AG04450 (cell line): ENCODE results near the gene ADSS1. TPM values are rescaled to one million over a fixed set of nuclear protein-coding genes. Genes with fewer than 3 reads are reported as not detected.
A peak's percentile ranks its signal among the peaks of the same experiment; 100 is the strongest.

Experiments used
- CTCF ChIA-PET: fragments of 300-600, 350-600 bp; formaldehyde crosslinking; extraction: SDS; loops from one replicate; lab custom pipeline; 2022; ENCODE audit warnings: antibody characterized with exemption, inconsistent platforms; lab: Charles Lee
- POLR2A ChIA-PET: fragments of 350-600 bp; formaldehyde crosslinking; extraction: SDS; loops from one replicate; lab custom pipeline; 2021; ENCODE audit warnings: antibody characterized with exemption, inconsistent platforms; lab: Yijun Ruan, JAX
- DNase-seq: peaks from one replicate; pipeline ENCODE4 v3.0.0-alpha.2; 2011; ENCODE audit warnings: low read depth, low spot score
- H3K27ac ChIP-seq: one replicate; pipeline ENCODE4 v1.5.1; 2012; ENCODE audit warnings: low read depth, low read length, control low read depth
- H3K27me3 ChIP-seq: one replicate; pipeline ENCODE4 v1.6.0; 2012; ENCODE audit warnings: low read length; ENCODE audit not compliant: control insufficient read depth, insufficient read depth
- H3K4me3 ChIP-seq: 2 replicates; pipeline ENCODE4 v1.5.1; 2011; ENCODE audit warnings: mild to moderate bottlenecking, low read depth, low read length, control low read depth
- H3K9me3 ChIP-seq: 2 replicates; pipeline ENCODE4 v1.5.1; 2012; ENCODE audit warnings: low read length; ENCODE audit not compliant: control insufficient read depth, insufficient read depth
- polyA plus RNA-seq: library from polyadenylated mRNA; depleted of rRNA; stranded (reverse); fragments of >200 nt; gene quantifications from 2 replicates; pipeline ENCODE4 v1.2.3, GENCODE V29; 2011
- TF ChIP-seq, protein P1 (sequence below): IDR thresholded peaks from 2 replicates; pipeline ENCODE4 v1.5.1; 2011; ENCODE audit warnings: low read depth, low read length, control low read depth, inconsistent platforms

Gene ADSS1
- polyA plus RNA-seq, 1 experiment = 2.8 TPM

DNA sequence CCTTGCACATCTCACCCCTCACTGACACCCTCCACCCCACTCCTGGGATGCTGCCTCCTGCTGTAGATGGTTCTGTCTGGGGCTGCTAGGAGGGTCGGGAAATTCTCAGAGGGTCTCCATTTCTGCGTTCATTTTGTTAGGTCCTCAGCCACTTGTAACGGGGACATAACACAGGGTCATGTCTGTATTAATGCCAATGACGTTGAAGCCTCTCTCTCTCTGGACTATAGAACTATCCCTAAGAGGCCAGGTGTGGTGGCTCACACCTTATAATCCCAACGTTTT, 43.5 kb downstream of the ADSS1 start:
- CTCF ChIA-PET = interaction anchor here (1.0 to 7.2 kb wide), 10 partner anchors 9 to 134 kb away, joined by 4 to 90 read pairs (median 12); partner anchors contain the start of gene SIVA1
- Histone ChIP-seq H3K9me3 (peaks cover 18% of the 10 kb centered on the region), H3K4me3 (no peak overlapping the region), H3K27me3 (no peaks in the 10 kb centered on the region), H3K27ac (no peak overlapping the region)
- TF ChIP-seq, protein P1, sequence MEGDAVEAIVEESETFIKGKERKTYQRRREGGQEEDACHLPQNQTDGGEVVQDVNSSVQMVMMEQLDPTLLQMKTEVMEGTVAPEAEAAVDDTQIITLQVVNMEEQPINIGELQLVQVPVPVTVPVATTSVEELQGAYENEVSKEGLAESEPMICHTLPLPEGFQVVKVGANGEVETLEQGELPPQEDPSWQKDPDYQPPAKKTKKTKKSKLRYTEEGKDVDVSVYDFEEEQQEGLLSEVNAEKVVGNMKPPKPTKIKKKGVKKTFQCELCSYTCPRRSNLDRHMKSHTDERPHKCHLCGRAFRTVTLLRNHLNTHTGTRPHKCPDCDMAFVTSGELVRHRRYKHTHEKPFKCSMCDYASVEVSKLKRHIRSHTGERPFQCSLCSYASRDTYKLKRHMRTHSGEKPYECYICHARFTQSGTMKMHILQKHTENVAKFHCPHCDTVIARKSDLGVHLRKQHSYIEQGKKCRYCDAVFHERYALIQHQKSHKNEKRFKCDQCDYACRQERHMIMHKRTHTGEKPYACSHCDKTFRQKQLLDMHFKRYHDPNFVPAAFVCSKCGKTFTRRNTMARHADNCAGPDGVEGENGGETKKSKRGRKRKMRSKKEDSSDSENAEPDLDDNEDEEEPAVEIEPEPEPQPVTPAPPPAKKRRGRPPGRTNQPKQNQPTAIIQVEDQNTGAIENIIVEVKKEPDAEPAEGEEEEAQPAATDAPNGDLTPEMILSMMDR = no peak
- DNase-seq = no peak
- POLR2A ChIA-PET = interaction anchor here (0.8 to 1.8 kb wide), 2 partner anchors 53 to 59 kb away, joined by 3 to 5 read pairs; no protein-coding TSS in a partner anchor

DNA sequence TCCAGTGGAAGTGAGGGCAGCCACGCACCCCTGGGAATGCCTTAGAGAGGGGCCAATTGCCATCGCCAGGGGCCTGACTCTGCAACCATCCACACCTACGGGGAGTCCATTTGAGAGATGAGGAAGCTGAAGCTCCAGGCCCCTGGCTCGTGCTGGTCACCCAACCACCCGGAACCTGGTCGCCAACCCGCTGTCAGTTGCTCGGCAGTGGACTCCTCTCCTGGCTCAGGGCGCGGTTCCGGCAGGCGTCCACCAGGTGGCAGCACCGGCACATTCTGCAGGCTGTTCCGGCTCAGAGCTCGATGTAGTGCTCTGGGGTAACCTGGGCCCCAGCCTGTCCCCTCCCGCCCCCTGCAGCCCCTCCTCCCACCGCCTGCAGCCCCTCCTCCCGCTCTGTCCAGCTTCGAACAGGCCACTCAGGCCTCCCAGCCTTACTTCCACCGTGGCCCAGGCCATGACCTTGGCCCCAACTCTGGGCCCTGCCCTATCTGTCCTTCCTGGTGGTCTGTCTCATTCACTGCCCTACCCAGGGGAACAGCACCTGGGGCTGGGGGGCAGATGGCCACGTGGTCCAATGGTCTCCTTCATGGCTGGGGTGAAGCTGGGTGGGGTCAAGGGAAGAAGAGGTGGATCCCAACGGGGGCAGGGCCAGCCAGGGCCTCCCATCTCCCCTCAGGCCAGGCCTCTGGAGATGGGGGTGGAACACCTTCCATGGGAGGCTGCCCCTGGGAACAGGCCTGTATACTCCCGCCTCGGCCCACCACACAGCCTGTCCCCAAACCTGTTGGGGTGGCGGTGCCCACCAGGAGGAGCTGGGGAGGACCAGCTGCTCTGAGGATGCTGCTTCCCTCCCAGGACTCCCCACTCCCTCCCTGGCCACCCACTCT, 44.7 kb downstream of the ADSS1 start:
- peaks cover 23% of the 10 kb centered on the region for H3K9me3 ChIP-seq
- H3K27ac ChIP-seq = no peak overlapping the region
- H3K4me3 ChIP-seq = no peak overlapping the region
- no peaks in the 10 kb centered on the region for H3K27me3 ChIP-seq
- TF ChIP-seq, protein P1 = peak; percentile 81
- ChIA-PET CTCF (interaction anchor here (0.6 to 7.2 kb wide), 29 partner anchors 9 to 300 kb away, joined by 3 to 90 read pairs (median 6); partner anchors contain the start of gene SIVA1), POLR2A (interaction anchor here (0.8 to 1.8 kb wide), 5 partner anchors 11 to 57 kb away, joined by 3 to 8 read pairs (median 4); partner anchors contain the start of genes ADSS1 and SIVA1)
- peak; percentile 38 for DNase-seq

DNA sequence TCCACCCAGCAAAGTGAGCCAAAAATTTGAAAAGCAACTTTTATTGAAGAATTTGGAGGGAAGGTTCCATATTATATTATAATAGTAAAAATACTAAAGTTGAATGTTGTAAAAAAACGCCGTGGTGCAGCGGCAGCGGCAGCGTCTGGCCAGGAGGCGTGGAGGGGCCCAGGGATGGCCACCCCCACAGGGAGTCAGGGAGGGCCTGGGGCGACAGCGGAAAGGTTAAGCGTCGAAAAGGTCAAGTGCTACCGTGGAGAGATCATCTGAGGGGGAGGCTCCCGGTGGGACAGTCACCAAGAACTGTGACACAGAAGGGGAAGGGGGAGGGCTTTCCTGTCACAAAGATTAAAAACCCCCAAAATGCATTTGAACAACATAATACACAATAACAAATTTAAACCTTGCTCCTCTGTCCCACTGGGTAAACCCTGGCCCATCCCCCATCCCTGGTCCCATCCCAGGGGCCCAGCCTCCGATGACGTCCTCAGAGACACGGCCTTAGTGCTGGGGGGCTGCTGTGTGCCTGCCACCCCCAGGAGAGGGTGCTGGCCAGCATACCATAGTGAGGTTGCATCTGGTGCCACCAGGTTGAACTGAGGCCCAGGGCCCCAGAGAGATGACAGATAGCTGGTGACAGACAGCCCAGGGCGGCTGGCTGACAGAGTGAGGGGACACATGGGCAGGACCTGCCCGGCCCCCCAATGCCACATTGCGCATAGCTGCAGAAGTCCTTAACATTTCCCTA, 45.5 kb downstream of the ADSS1 start:
- Histone ChIP-seq H3K4me3 (no peak overlapping the region), H3K27ac (no peak overlapping the region), H3K27me3 (no peaks in the 10 kb centered on the region), H3K9me3 (peaks cover 23% of the 10 kb centered on the region)
- ChIA-PET POLR2A (interaction anchor here (1.4 kb wide), 1 partner anchor 45 kb away, joined by 3 read pairs; the partner anchor contains the start of gene ADSS1), CTCF (interaction anchor here (0.6 to 7.2 kb wide), 21 partner anchors 8 to 277 kb away, joined by 3 to 90 read pairs (median 7); partner anchors contain the start of gene SIVA1)
- TF ChIP-seq, protein P1 = no peak
- no peak for DNase-seq

DNA sequence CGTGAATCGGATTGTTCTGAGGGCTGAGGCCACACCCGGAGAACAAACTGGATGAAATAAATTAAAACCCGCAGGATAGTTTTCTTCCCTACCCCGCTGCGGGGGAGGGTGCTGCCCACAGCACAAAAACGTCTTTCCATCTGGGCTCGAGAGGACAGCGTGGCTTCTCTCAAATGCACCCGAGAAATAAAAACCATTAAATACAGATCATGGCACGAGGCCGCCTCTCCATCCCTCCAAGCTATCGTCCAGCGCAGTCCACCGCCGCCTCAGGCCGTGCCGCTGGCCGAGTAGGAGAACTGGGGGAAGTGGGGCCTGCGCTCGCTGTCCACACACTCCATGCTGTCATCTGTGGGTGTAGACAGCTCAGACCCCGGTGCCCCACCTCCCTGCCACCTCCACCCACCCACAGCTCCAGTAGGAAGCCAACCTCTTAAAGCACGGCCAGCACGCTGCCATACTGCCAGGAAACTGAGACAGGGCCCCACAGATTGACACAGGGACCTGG, 46.1 kb downstream of the ADSS1 start:
- POLR2A ChIA-PET = interaction anchor here (3.7 kb wide), 1 partner anchor 17 kb away, joined by 12 read pairs; the partner anchor contains the start of gene SIVA1
- H3K4me3 ChIP-seq = no peak overlapping the region
- no peak for DNase-seq
- TF ChIP-seq, protein P1 = no peak
- CTCF ChIA-PET = interaction anchor here (0.7 to 1.7 kb wide), 2 partner anchors 56 to 69 kb away, joined by 3 to 16 read pairs; no protein-coding TSS in a partner anchor
- no peak overlapping the region for H3K27ac ChIP-seq
- H3K9me3 ChIP-seq = peaks cover 23% of the 10 kb centered on the region
- no peaks in the 10 kb centered on the region for H3K27me3 ChIP-seq
